HUES6 (cell line): Measurements from ENCODE around the gene CAV3.
"Not testable (repeated sequence)": the region's sequence is repeated elsewhere in the genome, so short reads cannot be mapped to it uniquely, and the experiment has no call there.

Experiments
- H3K27ac ChIP-seq: 2 replicates; pipeline ENCODE4 v1.7.0; 2013; ENCODE audit warnings: low read depth, mild to moderate bottlenecking, low read length, inconsistent platforms
- H3K27me3 ChIP-seq: 2 replicates; pipeline ENCODE4 v1.6.1; 2013; ENCODE audit warnings: low read length; ENCODE audit not compliant: control insufficient read depth, insufficient read depth
- H3K36me3 ChIP-seq: 2 replicates; pipeline ENCODE4 v1.6.1; 2013; ENCODE audit warnings: low read length; ENCODE audit not compliant: control insufficient read depth, insufficient read depth
- H3K4me1 ChIP-seq: 2 replicates; pipeline ENCODE4 v1.6.1; 2013; ENCODE audit warnings: low read length; ENCODE audit not compliant: control insufficient read depth, insufficient read depth
- H3K4me3 ChIP-seq: 2 replicates; pipeline ENCODE4 v1.5.1; 2013; ENCODE audit warnings: low read depth, low read length
- H3K9ac ChIP-seq: one replicate; pipeline ENCODE4 v1.6.1; 2013; ENCODE audit warnings: mild to moderate bottlenecking, low read length
- H3K9me3 ChIP-seq: 2 replicates; pipeline ENCODE4 v1.6.1; 2013; ENCODE audit warnings: low read depth, low read length; ENCODE audit not compliant: control insufficient read depth, insufficient read depth

The CAV3 gene

GRCh38 chr3:8733332-8734094, at the start of gene CAV3:
Gene CAV3 (plus strand): TSS chr3:8733802. CDS start chr3:8733877, 75 bp downstream.
- H3K9ac ChIP-seq: no peak within 1 kb of the TSS
- H3K4me3 ChIP-seq: no peak within 1 kb of the TSS
- H3K27ac ChIP-seq: no peak within 1 kb of the TSS
- H3K36me3 ChIP-seq: no peaks in the 10 kb centered on the region
- H3K4me1 ChIP-seq: peaks cover 7% of the 10 kb centered on the region; the same call in 1 of the 2 replicates
- H3K27me3 ChIP-seq: peaks cover 8% of the 10 kb centered on the region; the same call in 1 of the 2 replicates
- H3K9me3 ChIP-seq: no peaks in the 10 kb centered on the region

GRCh38 chr3:8684992-8685391, 48.6 kb upstream of the CAV3 start:
- H3K36me3 ChIP-seq, H3K9me3 ChIP-seq, H3K27ac ChIP-seq, H3K4me3 ChIP-seq, H3K4me1 ChIP-seq, H3K9ac ChIP-seq: not testable (repeated sequence)
- H3K27me3 ChIP-seq: peaks cover 15% of the 10 kb centered on the region

- not testable (repeated sequence) for H3K27me3 ChIP-seq, H3K4me3 ChIP-seq, H3K27ac ChIP-seq, H3K9ac ChIP-seq, H3K36me3 ChIP-seq, H3K4me1 ChIP-seq, H3K9me3 ChIP-seq
Measured at GRCh38 chr3:8691295-8691694, 42.3 kb upstream of the CAV3 start.

- Histone ChIP-seq H3K4me3 (no peak overlapping the region), H3K27me3 (peaks cover 27% of the 10 kb centered on the region), H3K27ac (no peak overlapping the region), H3K9me3 (no peaks in the 10 kb centered on the region), H3K36me3 (no peaks in the 10 kb centered on the region), H3K9ac (no peak overlapping the region), H3K4me1 (no peaks in the 10 kb centered on the region)
Measured at GRCh38 chr3:8702560-8702959, 31.0 kb upstream of the CAV3 start.

GRCh38 chr3:8705575-8705974, 28.0 kb upstream of the CAV3 start:
- H3K4me3 ChIP-seq: no peak overlapping the region
- H3K36me3 ChIP-seq: no peaks in the 10 kb centered on the region
- H3K27me3 ChIP-seq: peaks cover 57% of the 10 kb centered on the region
- H3K4me1 ChIP-seq: no peaks in the 10 kb centered on the region
- H3K9me3 ChIP-seq: no peaks in the 10 kb centered on the region
- H3K27ac ChIP-seq: no peak overlapping the region
- H3K9ac ChIP-seq: no peak overlapping the region

GRCh38 chr3:8709287-8709686, 24.3 kb upstream of the CAV3 start:
- Histone ChIP-seq H3K27me3 (peaks cover 94% of the 10 kb centered on the region), H3K27ac (no peak overlapping the region), H3K36me3 (no peaks in the 10 kb centered on the region)

GRCh38 chr3:8709801-8710507, 23.6 kb upstream of the CAV3 start:
- Histone ChIP-seq H3K9ac (no peak overlapping the region), H3K27ac (no peak overlapping the region), H3K4me3 (no peak overlapping the region), H3K4me1 (peaks cover 4% of the 10 kb centered on the region; the same call in 1 of the 2 replicates), H3K36me3 (no peaks in the 10 kb centered on the region), H3K27me3 (peaks cover 97% of the 10 kb centered on the region), H3K9me3 (no peaks in the 10 kb centered on the region)

More at GRCh38 chr3:8709287-8709686, 24.3 kb upstream of the CAV3 start:
- peaks cover 3% of the 10 kb centered on the region; the same call in 1 of the 2 replicates for H3K4me1 ChIP-seq
- no peaks in the 10 kb centered on the region for H3K9me3 ChIP-seq
- H3K9ac ChIP-seq: no peak overlapping the region
- no peak overlapping the region for H3K4me3 ChIP-seq

- H3K4me1 ChIP-seq: peaks cover 4% of the 10 kb centered on the region; the same call in 1 of the 2 replicates
- no peak overlapping the region for H3K27ac ChIP-seq
- H3K4me3 ChIP-seq: no peak overlapping the region
- H3K9me3 ChIP-seq: no peaks in the 10 kb centered on the region
- H3K27me3 ChIP-seq: peaks cover 89% of the 10 kb centered on the region
- H3K36me3 ChIP-seq: no peaks in the 10 kb centered on the region
- H3K9ac ChIP-seq: no peak overlapping the region
Measured at GRCh38 chr3:8712045-8712907, 21.3 kb upstream of the CAV3 start.

GRCh38 chr3:8712908-8713255, 20.7 kb upstream of the CAV3 start:
- Histone ChIP-seq H3K27ac (no peak overlapping the region), H3K4me3 (no peak overlapping the region), H3K27me3 (peaks cover 85% of the 10 kb centered on the region), H3K9me3 (no peaks in the 10 kb centered on the region), H3K36me3 (no peaks in the 10 kb centered on the region), H3K4me1 (peaks cover 4% of the 10 kb centered on the region; the same call in 1 of the 2 replicates), H3K9ac (no peak overlapping the region)

GRCh38 chr3:8713901-8714759, 19.5 kb upstream of the CAV3 start:
- no peak overlapping the region for H3K4me3 ChIP-seq
- H3K27ac ChIP-seq: no peak overlapping the region
- no peaks in the 10 kb centered on the region for H3K36me3 ChIP-seq
- no peak overlapping the region for H3K9ac ChIP-seq
- peaks cover 4% of the 10 kb centered on the region; the same call in 1 of the 2 replicates for H3K4me1 ChIP-seq
- H3K9me3 ChIP-seq: no peaks in the 10 kb centered on the region
- H3K27me3 ChIP-seq: peaks cover 72% of the 10 kb centered on the region
